Measurements from ENCODE around the gene SPDYE4. TPM values are rescaled to one million over a fixed set of nuclear protein-coding genes. Genes with fewer than 3 reads are reported as not detected.

Gene SPDYE4
- total RNA-seq, 1 donor from 2014 or later: not detected

DNA sequence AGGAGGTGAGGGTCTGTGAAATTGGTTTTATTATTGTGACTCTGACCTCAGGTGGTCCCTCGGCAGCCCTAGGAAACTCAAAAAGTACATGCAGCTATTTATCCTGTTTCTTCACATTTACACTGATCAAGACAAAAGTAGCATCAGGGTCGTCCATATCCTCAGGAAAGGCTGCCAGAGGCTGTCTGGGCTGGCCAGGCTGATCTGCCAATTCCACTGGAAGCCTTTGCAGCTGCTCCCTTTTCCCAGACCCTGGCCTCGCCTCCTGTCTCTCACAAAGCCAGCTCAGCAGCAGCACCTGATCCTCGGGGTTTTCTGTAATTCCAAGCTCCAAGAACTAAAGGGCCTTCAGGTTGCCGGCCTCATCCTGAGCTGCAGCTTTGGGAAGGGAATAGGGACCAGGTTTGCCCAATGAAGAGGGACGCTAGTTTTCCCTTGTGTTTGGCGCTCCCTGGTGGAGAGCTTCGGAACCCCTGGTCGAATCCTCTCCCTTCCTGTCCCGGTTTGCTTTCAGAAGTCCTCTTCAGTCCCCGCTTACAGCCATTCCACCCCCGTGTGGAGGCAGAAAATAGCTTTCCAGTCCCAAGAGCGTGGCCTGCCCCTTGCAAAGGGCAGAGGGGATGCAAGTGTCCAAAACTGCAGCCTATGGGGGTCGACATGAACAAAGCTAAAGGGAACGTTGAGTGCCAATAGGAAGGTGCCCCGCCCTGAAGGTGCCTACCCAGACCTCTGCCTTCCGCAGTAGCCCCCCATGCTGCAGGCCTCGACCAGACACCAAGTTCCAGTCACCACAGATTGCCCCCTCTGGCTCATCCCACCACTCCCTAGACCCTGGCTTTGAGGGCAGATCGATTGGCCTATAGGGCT, 27.4 kb upstream of the SPDYE4 start:
- DNase-seq (ENCODE audit: low read depth in 2 of 2): peak; percentile 56 to 74

- no peak for DNase-seq (ENCODE audit: low read depth in 2 of 2)
Observed at GRCh38 chr17:8782176-8782575, 23.8 kb upstream of the SPDYE4 start.

- DNase-seq (ENCODE audit: low read depth in 2 of 2): no peak
Observed at GRCh38 chr17:8781776-8782175, 23.4 kb upstream of the SPDYE4 start.

DNA sequence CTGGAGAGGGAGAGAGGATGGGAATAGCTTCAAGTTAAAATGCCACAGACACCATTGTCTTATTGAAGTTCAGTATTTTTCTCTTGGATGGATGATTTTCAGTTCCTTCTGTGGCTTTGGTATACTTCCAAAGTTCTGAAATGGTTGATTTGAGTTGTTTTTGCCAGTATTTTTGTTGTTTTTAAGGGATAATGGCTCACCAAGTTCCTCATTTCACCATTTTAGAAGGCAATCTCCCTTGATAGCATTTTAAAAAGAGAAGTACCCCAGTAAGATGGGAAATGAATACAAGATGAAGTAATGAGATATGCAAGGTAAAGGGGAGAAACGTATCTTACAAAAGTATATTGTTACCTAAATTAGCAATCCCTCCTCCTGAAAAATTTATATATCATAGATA, 18.5 kb upstream of the SPDYE4 start:
- no peak for DNase-seq (ENCODE audit: low read depth in 2 of 2)

- DNase-seq (ENCODE audit: low read depth in 2 of 2): no peak
Observed at GRCh38 chr17:8776248-8776647, 17.9 kb upstream of the SPDYE4 start.

DNA sequence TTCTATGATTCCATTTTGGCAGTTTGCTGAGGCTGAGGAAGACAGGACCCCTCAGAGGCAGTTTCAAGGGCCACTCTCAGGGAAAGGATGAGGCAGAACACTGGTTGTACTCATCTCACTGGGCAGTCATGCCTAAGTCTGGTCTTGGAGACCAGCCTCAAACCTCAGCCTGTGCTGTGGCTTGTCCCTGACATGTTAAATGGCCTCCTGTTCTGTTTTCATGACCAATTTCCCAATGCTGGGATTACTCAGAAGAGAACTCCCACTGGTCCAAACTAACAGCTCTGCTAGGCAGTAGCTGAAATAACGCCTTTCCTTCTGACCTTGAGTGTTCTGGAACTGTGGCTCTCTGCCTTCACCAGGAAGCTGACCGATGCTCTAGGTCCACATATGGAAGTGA, 8.4 kb upstream of the SPDYE4 start:
- no peak for DNase-seq (ENCODE audit: low read depth in 2 of 2)

GRCh38 chr17:8762012-8762411, 3.7 kb upstream of the SPDYE4 start:
- no peak for DNase-seq (ENCODE audit: low read depth in 2 of 2)

DNA sequence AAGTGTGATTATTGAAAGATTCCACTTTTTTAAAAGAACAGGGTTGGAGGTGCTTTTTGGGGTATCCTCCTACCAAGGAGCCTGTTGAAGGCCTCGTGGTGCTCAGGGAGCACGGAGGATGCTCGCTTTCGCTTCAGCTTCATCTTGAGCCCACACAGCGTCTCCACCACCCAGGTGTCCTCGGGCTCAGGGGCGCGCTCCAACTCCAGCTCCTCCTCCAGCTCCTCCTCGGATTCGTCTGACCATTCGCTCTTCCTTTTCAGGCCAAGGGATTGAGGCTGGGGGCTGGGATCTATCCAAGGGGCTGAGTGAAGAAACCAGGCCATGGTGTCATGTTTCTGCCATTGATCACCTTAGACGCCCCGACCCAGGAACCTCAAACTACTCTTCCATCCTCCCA, 1.2 kb downstream of the SPDYE4 start:
- no peak for DNase-seq (ENCODE audit: low read depth in 2 of 2)

DNA sequence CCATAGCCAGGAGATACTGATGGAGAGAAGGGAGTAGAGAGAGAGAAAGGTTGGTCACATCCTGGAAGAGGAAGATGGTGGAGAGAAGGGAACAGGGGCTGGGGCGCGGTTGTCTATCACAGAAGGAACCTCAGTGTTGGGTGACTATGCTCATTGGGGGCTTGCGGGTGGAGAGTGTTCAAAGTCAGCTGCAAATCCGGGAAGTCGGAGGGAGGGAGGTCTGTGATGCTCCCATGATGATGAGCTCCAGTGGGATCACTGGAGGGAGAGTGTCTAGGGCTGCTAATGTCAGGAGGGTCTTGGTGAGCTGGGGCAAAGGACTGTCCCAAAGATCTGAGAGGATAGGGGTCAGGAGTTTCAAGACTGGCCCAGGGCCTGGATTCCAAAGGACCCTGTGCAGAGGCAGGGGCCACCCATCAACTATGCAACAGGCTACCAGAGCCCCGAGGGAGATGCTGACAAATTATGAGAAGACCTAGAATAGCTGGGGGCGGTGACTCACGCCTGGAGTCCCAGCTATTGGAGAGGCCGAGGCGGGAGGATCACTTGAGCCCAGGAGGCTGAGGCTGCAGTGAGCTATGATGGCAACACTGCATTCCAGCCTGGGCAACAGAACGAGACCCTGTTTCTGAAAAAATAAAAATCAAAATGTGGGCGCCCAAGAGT, 2.6 kb downstream of the SPDYE4 start:
- no peak for DNase-seq (ENCODE audit: low read depth in 2 of 2)

DNA sequence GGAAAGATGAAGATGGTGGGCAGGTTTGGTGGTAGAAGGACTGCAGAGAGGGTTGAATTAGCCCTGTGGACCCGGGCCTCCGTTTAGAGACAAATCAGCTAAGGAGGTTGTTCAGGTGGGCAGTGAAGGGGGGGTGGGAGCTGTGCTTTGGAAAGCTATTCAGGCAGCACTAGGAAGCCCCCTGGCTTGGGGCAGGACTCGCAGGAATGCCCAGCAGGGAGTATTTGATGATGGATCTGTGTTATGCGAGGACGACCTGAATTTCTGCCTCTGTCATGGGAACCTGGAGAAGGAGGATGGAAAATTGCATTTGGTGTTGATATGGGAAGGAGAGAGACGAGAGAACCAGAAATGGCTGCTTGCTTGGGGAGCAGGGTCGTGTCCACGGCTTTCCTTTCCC, 3.5 kb downstream of the SPDYE4 start:
- DNase-seq (ENCODE audit: low read depth in 2 of 2): no peak

- peak; percentile 17 to 60 for DNase-seq (ENCODE audit: low read depth in 2 of 2)
Observed at GRCh38 chr17:8753976-8754440, 4.3 kb downstream of the SPDYE4 start.

- no peak for DNase-seq (ENCODE audit: low read depth in 2 of 2)
Observed at GRCh38 chr17:8753136-8753975, 5.0 kb downstream of the SPDYE4 start.

DNA sequence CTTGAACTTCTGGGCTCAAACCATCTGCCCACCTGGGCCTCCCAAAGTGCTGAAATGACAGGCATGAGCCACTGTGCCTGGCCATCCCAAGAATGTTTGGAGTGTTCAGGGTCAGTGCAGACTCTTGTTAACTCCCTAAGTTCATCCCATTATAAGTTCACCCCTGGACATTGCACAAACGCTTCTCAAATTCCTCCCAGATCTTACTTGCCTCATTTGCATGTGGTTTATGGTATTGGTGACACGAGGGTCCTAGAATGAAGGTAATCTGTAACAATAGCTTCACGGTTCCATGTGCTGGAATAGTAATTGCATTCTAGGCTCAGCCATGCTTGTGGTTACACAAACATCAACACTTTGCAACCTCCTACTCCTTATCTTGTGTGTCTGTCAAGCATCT, 8.7 kb downstream of the SPDYE4 start:
- DNase-seq (ENCODE audit: low read depth in 2 of 2): no peak

DNA sequence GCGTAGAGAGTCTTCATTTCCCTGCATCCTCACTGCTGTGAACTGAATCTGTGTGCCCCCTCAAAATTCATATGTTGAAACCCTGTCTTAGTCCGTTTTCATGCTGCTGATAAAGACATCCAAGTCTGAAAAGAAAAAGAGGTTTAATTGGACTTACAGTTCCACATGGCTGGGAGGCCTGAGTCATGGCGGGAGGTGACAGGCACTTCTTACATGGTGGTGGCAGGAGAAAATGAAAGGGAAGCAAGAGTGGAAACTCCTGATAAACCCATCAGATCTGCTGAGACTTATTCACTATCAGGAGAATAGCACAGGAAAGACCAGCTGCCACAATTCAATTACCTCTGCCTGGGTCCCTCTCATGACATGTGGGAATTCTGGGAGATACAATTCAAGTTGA, 10.6 kb downstream of the SPDYE4 start:
- DNase-seq (ENCODE audit: low read depth in 2 of 2): no peak

DNA sequence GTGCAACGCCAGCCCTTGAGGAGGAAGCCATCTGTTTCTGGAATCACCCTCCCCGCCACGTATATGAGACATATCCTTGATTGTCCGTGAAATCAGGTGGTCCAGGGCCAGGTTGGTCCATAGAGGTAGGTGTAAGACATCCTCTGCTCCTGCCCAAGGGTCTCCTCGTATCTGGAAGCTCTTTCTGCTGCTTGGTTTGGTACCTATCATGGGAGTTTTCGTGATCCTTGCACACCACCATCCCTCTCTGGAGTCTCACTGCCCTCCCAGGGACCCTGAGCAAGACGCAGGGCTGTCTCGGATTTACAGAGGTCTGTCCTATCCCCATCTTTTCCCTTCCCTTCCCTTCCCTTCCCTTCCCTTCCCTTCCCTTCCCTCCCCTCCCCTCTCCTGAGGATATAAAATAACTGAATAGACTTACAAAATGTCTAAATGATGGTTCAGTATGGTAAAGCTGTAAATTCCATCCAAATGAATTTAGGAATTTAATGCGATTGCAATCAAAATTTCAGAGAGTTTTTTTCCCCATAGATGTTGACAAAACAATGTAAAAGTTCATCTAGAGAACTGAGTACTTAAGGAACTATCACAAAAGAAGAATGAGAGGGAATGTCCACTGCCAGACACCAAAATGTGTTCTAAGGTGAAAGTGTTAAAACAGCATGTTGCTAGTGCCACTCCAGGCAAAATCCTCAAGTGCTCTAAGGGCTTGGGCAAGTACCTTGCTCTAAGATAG, 11.7 kb downstream of the SPDYE4 start:
- DNase-seq (ENCODE audit: low read depth in 2 of 2): no peak

GRCh38 chr17:8745586-8746500, 12.5 kb downstream of the SPDYE4 start:
- peak; percentile 23 to 73 for DNase-seq (ENCODE audit: low read depth in 2 of 2)

DNA sequence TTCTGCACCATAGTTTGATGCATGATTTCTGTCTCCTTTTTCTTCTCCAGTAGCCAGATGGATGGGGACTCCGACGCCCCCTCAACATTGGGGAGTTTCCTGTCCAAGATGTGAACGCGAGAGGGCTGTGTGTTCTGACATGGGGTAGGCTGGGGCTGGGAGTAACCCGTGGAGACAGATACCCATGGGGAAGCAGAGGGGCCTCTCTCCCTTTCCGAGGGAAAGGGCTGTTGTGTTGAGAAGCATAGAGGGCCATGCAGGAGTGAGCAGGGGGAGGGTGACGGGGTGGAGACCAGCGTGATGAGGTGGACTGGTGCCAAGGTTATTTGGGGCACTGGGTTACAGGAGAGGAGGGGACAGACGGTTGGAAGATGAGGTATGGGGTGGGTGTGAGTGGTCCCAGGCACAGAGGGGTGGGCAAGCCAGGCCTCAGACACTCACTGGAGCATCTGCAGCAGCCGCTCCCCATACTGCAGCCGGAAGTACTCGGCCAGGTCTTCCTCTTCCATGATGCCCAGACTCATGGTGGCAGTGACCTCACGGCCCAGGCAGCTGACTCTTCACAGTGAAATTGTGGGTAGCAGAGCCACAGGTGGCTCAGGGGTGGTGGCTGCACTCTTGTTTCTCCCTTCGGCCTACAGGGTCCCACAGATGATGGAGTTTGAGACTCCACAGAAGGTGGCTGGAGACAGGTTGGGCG, 14.1 kb downstream of the SPDYE4 start:
- no peak for DNase-seq (ENCODE audit: low read depth in 2 of 2)

GRCh38 chr17:8742819-8743218, 15.5 kb downstream of the SPDYE4 start:
- no peak for DNase-seq (ENCODE audit: low read depth in 2 of 2)

DNA sequence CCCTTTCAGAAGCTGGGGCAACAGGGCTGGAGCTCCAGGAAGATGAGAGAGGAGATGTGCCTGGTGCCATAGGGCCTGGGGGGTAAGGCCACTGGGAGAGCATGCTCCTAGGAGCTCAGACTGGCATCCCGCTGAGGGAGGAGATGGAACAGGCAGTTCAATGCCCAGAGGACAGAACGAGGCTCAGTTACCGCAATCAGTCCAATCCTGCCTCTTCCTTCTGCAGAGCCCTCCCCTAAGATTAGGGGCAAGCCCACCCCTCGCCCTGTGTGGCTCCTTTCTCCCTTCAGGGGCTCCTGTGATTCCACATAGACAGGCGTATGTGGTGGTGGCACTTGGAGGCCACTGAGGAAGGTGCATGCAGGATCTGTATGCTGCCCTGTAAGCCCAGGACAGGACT, 16.1 kb downstream of the SPDYE4 start:
- DNase-seq (ENCODE audit: low read depth in 2 of 2): no peak

DNA sequence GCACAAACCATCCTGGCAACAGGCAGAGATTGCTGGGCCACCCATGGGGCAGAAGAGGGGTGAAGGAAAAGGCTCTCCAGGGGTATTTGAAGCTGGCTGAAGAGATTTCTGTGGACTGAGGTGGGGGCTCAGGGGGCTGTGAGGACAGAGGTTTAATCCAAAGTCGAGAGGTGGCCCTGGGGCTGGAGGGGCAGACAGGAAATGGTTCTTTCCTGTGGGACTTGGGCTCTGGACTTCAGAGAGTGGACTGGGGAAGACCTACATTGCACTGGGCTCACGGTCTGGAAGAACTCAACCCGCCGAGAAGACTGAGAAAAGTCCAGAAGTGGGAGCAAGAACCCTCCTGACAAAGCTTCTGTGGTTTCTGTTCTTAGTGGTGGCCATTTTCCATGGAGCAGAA, 16.6 kb downstream of the SPDYE4 start:
- DNase-seq (ENCODE audit: low read depth in 2 of 2): no peak

Measured in lung microvascular endothelial cell (primary cell).